IMR-90 (cell line): ENCODE results near the gene UST. TPM values are rescaled to one million over a fixed set of nuclear protein-coding genes. Genes with fewer than 3 reads are reported as not detected.

ENCODE experiments used
- ATAC-seq: fragments of 200-7000 bp; cut with Tn5 transposase; 2 replicates; pipeline ENCODE4 v1.9.1; 2020; ENCODE audit warnings: low read depth, mild to moderate bottlenecking, moderate library complexity
- BruUV-seq: library from RNA; stranded (reverse); fragments of 400-500 nt; replicated peaks from 2 replicates; lab custom pipeline; 2021; lab: Mats Ljungman, UMichigan
- CTCF ChIA-PET: fragments of 300-600 bp; formaldehyde crosslinking; extraction: SDS; loops from one replicate; lab custom pipeline; 2021; ENCODE audit warnings: antibody characterized with exemption; lab: Yijun Ruan, JAX
- POLR2A ChIA-PET: fragments of 300-600 bp; sonication (Branson Sonifier 250); formaldehyde crosslinking; loops from one replicate; lab custom pipeline; 2022; ENCODE audit warnings: antibody characterized with exemption; ENCODE audit not compliant: unreplicated experiment; lab: Charles Lee
- DNase-seq: peaks from one replicate; pipeline ENCODE4 v3.0.0; 2013
- H2AFZ ChIP-seq: replicated peaks from 2 replicates; pipeline ENCODE3; 2013; ENCODE audit warnings: low read length, mild to moderate bottlenecking; ENCODE audit not compliant: poor library complexity
- H2AK5ac ChIP-seq: 2 replicates; pipeline ENCODE4 v1.6.1; 2013; ENCODE audit warnings: low read depth, low read length, inconsistent platforms
- H2AK9ac ChIP-seq: replicated peaks from 2 replicates; pipeline ENCODE3; 2013; ENCODE audit warnings: mild to moderate bottlenecking, low read depth, low read length, moderate library complexity; ENCODE audit not compliant: poor library complexity
- H2BK120ac ChIP-seq: 2 replicates; pipeline ENCODE4 v1.6.1; 2013; ENCODE audit warnings: low read depth, low read length, inconsistent platforms
- H2BK15ac ChIP-seq: 3 replicates; pipeline ENCODE4 v1.6.1; 2013; ENCODE audit warnings: low read depth, low read length, inconsistent platforms
- H2BK20ac ChIP-seq: 2 replicates; pipeline ENCODE4 v1.6.1; 2013; ENCODE audit warnings: low read depth, mild to moderate bottlenecking, inconsistent platforms, low read length, moderate library complexity
- H2BK5ac ChIP-seq: 2 replicates; pipeline ENCODE4 v1.6.1; 2013; ENCODE audit warnings: mild to moderate bottlenecking, low read depth, low read length, inconsistent platforms; ENCODE audit not compliant: poor library complexity, severe bottlenecking
- H3K14ac ChIP-seq: replicated peaks from 2 replicates; pipeline ENCODE4 v1.6.1; 2013; ENCODE audit warnings: low read depth, low read length, inconsistent platforms
- H3K18ac ChIP-seq: 2 replicates; pipeline ENCODE4 v1.6.1; 2013; ENCODE audit warnings: low read depth, low read length, control low read depth
- H3K23ac ChIP-seq: 2 replicates; pipeline ENCODE4 v1.6.1; 2013; ENCODE audit warnings: low read depth, low read length, inconsistent platforms
- H3K27ac ChIP-seq: 2 replicates; pipeline ENCODE4 v1.5.1; 2013; ENCODE audit warnings: mild to moderate bottlenecking, control low read depth, low read length; ENCODE audit not compliant: insufficient read depth
- H3K27me3 ChIP-seq: 2 replicates; pipeline ENCODE4 v1.6.1; 2013; ENCODE audit warnings: low read length; ENCODE audit not compliant: control insufficient read depth, insufficient read depth
- H3K36me3 ChIP-seq: 2 replicates; pipeline ENCODE4 v1.6.1; 2013; ENCODE audit warnings: low read length, mixed read lengths; ENCODE audit not compliant: control insufficient read depth, insufficient read depth
- H3K4ac ChIP-seq: 2 replicates; pipeline ENCODE4 v1.6.1; 2013; ENCODE audit warnings: low read depth, low read length, inconsistent platforms
- H3K4me1 ChIP-seq: 2 replicates; pipeline ENCODE4 v1.6.1; 2013; ENCODE audit warnings: low read length, mixed read lengths; ENCODE audit not compliant: control insufficient read depth, insufficient read depth
- H3K4me2 ChIP-seq: 2 replicates; pipeline ENCODE4 v1.6.1; 2013; ENCODE audit warnings: low read depth, mild to moderate bottlenecking, control low read depth, low read length, moderate library complexity
- H3K4me3 ChIP-seq: 2 replicates; pipeline ENCODE4 v1.5.1; 2013; ENCODE audit warnings: low read depth, mild to moderate bottlenecking, control low read depth, low read length, moderate library complexity; ENCODE audit not compliant: insufficient read depth
- H3K56ac ChIP-seq: 2 replicates; pipeline ENCODE4 v1.6.1; 2013; ENCODE audit warnings: low read length, inconsistent platforms; ENCODE audit not compliant: insufficient read depth; ENCODE audit errors: extremely low read depth
- H3K79me1 ChIP-seq, 2 experiments: 2 replicates each; pipeline ENCODE4 v1.6.1; 2013; ENCODE audit warnings: low read length in 2 of 2, inconsistent platforms in 1 of 2, low read depth in 1 of 2
- H3K9ac ChIP-seq: 2 replicates; pipeline ENCODE4 v1.6.1; 2013; ENCODE audit warnings: low read depth, low read length, control low read depth
- H3K9me1 ChIP-seq: 2 replicates; pipeline ENCODE4 v1.6.1; 2013; ENCODE audit warnings: low read length, inconsistent platforms; ENCODE audit not compliant: insufficient read depth
- H3K9me3 ChIP-seq: 2 replicates; pipeline ENCODE4 v1.6.1; 2013; ENCODE audit warnings: low read length; ENCODE audit not compliant: control insufficient read depth, insufficient read depth
- H4K20me1 ChIP-seq: 2 replicates; pipeline ENCODE4 v1.6.1; 2013; ENCODE audit warnings: low read length, inconsistent platforms; ENCODE audit not compliant: insufficient read depth
- H4K5ac ChIP-seq: 2 replicates; pipeline ENCODE4 v1.6.1; 2013; ENCODE audit warnings: mild to moderate bottlenecking, low read depth, low read length, control low read depth
- H4K8ac ChIP-seq, 2 experiments: 2 replicates each; pipeline ENCODE4 v1.6.1; 2013; ENCODE audit warnings: low read depth in 2 of 2, low read length in 2 of 2, control low read depth in 1 of 2, inconsistent platforms in 1 of 2
- H4K91ac ChIP-seq: 2 replicates; pipeline ENCODE4 v1.6.1; 2013; ENCODE audit warnings: low read depth, low read length, inconsistent platforms; ENCODE audit not compliant: insufficient read depth
- CHD1 ChIP-seq: IDR thresholded peaks from 2 replicates; pipeline ENCODE4 v1.6.1; 2012; ENCODE audit warnings: low read depth, low read length, improper control_type of control experiment
- CTCF ChIP-seq: conservative IDR thresholded peaks from 2 replicates; pipeline ENCODE4 v1.5.1; 2012; ENCODE audit warnings: mild to moderate bottlenecking, low read depth, low read length, improper control_type of control experiment
- MAZ ChIP-seq: IDR thresholded peaks from 2 replicates; pipeline ENCODE4 v1.6.1; 2012; ENCODE audit warnings: low read depth, mild to moderate bottlenecking, low read length, improper control_type of control experiment, moderate library complexity, borderline replicate concordance
- NFE2L2 ChIP-seq: fragments of 150-350 bp; IDR thresholded peaks from 2 replicates; pipeline ENCODE4 v1.6.1; 2016; ENCODE audit warnings: low read depth, mild to moderate bottlenecking, low read length
- USF2 ChIP-seq: fragments of 150-350 bp; IDR thresholded peaks from 2 replicates; pipeline ENCODE4 v1.6.1; 2017; ENCODE audit warnings: mild to moderate bottlenecking, antibody characterized with exemption, low read length, low read depth
- WGBS, 2 experiments: methylation state at CpG; one replicate each; pipeline versions ENCODE4 v1.1.5 to v1.1.7; 2013; ENCODE audit warnings: missing lambda C conversion rate in 2 of 2; ENCODE audit not compliant: insufficient read length in 1 of 2; ENCODE audit errors: extremely low coverage in 2 of 2; 5-methylcytosine and 5-hydroxymethylcytosine counted together
- dilution Hi-C: fragments of 300-500 bp; cut with HindIII; formaldehyde crosslinking; loops from one replicate; pipeline ENCODE4 v1.14.3; 2018; ENCODE audit warnings: low sequenced_read_pairs; ENCODE audit not compliant: unreplicated experiment
- in situ Hi-C: fragments of 300-500 bp; cut with MboI; formaldehyde crosslinking; loops from 3 replicates; pipeline ENCODE4 v1.14.3; 2019; ENCODE audit warnings: low sequenced_read_pairs, inconsistent platforms, mixed read lengths
- intact Hi-C: fragments of 100-400 bp; cut with micrococcal nuclease; formaldehyde crosslinking; loops from 2 replicates; pipeline ENCODE4 v1.10.0; 2022
- polyA plus RNA-seq, 3 experiments: library from polyadenylated mRNA; depleted of rRNA; stranded (reverse); fragments of >200 nt; gene quantifications; 2 replicates each; pipeline ENCODE4 v1.2.3, GENCODE V29; 2012; ENCODE audit warnings: low replicate concordance in 1 of 3
- total RNA-seq: library from RNA; depleted of rRNA; stranded (reverse); fragments of >200 nt; gene quantifications from 2 replicates; pipeline ENCODE4 v1.2.3, GENCODE V29; 2012

UST gene
- total and polyA plus RNA-seq, 2 of the 4 experiments (the other 2 are of a cell fraction) = 7.7 to 13.8 TPM

- no peak overlapping the region for H2AFZ ChIP-seq
- H4K91ac ChIP-seq = no peak overlapping the region
- H2BK5ac ChIP-seq = no peak overlapping the region
- H3K56ac ChIP-seq = no peak overlapping the region
- H3K36me3 ChIP-seq = no peaks in the 10 kb centered on the region
- no peak overlapping the region for H3K23ac ChIP-seq
- H4K8ac ChIP-seq = no peak overlapping the region
- no peak overlapping the region for H3K9ac ChIP-seq
- H3K27ac ChIP-seq = no peak overlapping the region
- H3K9me3 ChIP-seq = no peaks in the 10 kb centered on the region
- CTCF ChIA-PET = no interaction called here
- H3K27me3 ChIP-seq = no peaks in the 10 kb centered on the region
- BruUV-seq = no TSS peak
- in situ Hi-C loops (no loop called here), dilution Hi-C loops (no loop called here), intact Hi-C loops (no loop called here)
- H4K20me1 ChIP-seq = no peaks in the 10 kb centered on the region
- H2AK9ac ChIP-seq = no peak overlapping the region
- ATAC-seq (no peak), DNase-seq (no peak)
- WGBS, 2 experiments = no CpG with 5 or more reads among the region's 1 CpG
- no peak overlapping the region for H3K14ac ChIP-seq
- H2BK15ac ChIP-seq = no peak overlapping the region
- POLR2A ChIA-PET = no interaction called here
- no peak overlapping the region for H3K4ac ChIP-seq
- no peak overlapping the region for H2BK120ac ChIP-seq
- H4K5ac ChIP-seq = no peak overlapping the region
- H3K4me1 ChIP-seq = no peaks in the 10 kb centered on the region
- no peak overlapping the region for H3K18ac ChIP-seq
- H2BK20ac ChIP-seq = no peak overlapping the region
- H3K4me2 ChIP-seq = no peak overlapping the region
- H3K79me1 ChIP-seq = no peaks in the 10 kb centered on the region; a peak in 1 of 4 replicates
- H2AK5ac ChIP-seq = no peak overlapping the region
- no peak overlapping the region for H3K4me3 ChIP-seq
- no peaks in the 10 kb centered on the region for H3K9me1 ChIP-seq
- no peak for TF ChIP-seq USF2
- TF ChIP-seq CTCF = no peak
- TF ChIP-seq CHD1 = no peak
- TF ChIP-seq NFE2L2 = no peak
- TF ChIP-seq MAZ = no peak
Observed at GRCh38 chr6:148906386-148906785, 159.6 kb downstream of the UST start.
